Mammary epithelial cell (primary cell): ENCODE data around the gene HIVEP3.

Experiments used
- EZH2 ChIP-seq: IDR thresholded peaks from 2 replicates; pipeline ENCODE4 v1.6.1; 2012; ENCODE audit warnings: low read length, inconsistent platforms, borderline replicate concordance
- TF ChIP-seq, protein P1 (sequence below), 2 donors: IDR thresholded peaks in 1 of 2; conservative IDR thresholded peaks in 1 of 2; 2 replicates each; pipeline ENCODE4 v1.5.1; 2011 to 2012; ENCODE audit warnings: inconsistent platforms in 2 of 2, low read length in 2 of 2, mild to moderate bottlenecking in 2 of 2, control low read depth in 1 of 2, low read depth in 1 of 2; ENCODE audit not compliant: insufficient read depth in 1 of 2; ENCODE audit errors: extremely low read depth in 1 of 2

DNA sequence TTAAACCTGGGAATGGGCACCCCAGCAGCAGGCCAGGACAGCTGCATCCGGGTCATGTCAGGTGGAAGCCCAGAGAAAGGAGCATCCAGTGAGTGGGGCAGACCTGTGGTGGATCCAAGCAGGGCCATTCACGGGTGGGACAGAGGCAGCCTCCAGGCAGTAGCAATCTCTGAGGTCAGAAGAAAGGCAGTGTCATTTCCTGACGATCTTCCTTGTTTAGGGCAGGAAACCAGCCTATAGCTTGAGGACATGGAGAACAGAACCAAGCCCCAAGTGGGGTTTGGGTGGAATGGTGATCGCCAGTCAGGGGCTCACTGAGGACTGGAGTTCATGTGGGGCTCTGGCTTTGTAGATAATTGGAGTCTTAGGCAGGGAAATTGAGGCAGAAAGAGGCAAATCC lies 209.4 kb downstream of the HIVEP3 start:
- TF ChIP-seq, protein P1, sequence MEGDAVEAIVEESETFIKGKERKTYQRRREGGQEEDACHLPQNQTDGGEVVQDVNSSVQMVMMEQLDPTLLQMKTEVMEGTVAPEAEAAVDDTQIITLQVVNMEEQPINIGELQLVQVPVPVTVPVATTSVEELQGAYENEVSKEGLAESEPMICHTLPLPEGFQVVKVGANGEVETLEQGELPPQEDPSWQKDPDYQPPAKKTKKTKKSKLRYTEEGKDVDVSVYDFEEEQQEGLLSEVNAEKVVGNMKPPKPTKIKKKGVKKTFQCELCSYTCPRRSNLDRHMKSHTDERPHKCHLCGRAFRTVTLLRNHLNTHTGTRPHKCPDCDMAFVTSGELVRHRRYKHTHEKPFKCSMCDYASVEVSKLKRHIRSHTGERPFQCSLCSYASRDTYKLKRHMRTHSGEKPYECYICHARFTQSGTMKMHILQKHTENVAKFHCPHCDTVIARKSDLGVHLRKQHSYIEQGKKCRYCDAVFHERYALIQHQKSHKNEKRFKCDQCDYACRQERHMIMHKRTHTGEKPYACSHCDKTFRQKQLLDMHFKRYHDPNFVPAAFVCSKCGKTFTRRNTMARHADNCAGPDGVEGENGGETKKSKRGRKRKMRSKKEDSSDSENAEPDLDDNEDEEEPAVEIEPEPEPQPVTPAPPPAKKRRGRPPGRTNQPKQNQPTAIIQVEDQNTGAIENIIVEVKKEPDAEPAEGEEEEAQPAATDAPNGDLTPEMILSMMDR (conservative IDR thresholded peaks at IDR 0.05 in 1 of 2, IDR thresholded peaks at IDR 0.05 in 1 of 2; ENCODE audit: extremely low read depth in 1 of 2, insufficient read depth in 1 of 2, low read depth in 1 of 2, low read length in 2 of 2): no peak
- no peak for TF ChIP-seq EZH2
